Astrocyte of the spinal cord (primary cell): ENCODE measurements around the gene B2M.

ENCODE experiments used
- DNase-seq: peaks from one replicate; pipeline ENCODE4 v3.0.0; 2011; ENCODE audit warnings: low read depth, low spot score
- H3K4me3 ChIP-seq: 2 replicates; pipeline ENCODE4 v1.5.1; 2011; ENCODE audit warnings: low read depth, mild to moderate bottlenecking, low read length, moderate library complexity
- in situ Hi-C: cut with HindIII; loops from 2 replicates; pipeline ENCODE4 v1.10.0; 2017; ENCODE audit warnings: low sequenced_read_pairs
- TF ChIP-seq, protein P1 (sequence below): IDR thresholded peaks from 2 replicates; pipeline ENCODE4 v1.5.1; 2012; ENCODE audit warnings: low read depth, mild to moderate bottlenecking, low read length, inconsistent platforms

Gene B2M

DNA sequence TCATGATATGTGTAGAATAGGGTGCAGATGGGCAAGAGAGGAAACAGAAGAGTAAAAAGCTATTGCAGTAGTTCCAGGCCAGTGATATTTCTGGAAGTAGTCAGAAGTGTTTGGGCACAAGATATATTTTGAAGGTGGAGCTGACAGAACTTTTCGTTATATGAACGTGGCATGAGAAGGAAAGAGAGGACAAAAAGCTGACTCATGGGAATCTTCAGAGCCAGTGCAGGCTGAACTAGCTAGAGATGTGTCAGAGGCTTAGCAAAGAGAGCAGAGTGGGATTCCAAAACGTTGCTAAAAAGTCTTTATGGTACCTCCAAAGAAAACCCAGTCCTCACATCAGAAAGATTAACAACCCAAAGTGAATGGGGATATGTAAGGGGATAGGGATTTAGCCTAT, 53.7 kb downstream of the B2M start:
- no peak for DNase-seq

More for the DNA sequence above, 53.7 kb downstream of the B2M start:
- in situ Hi-C loops: no loop called here
- H3K4me3 ChIP-seq: no peak overlapping the region
- TF ChIP-seq, protein P1, sequence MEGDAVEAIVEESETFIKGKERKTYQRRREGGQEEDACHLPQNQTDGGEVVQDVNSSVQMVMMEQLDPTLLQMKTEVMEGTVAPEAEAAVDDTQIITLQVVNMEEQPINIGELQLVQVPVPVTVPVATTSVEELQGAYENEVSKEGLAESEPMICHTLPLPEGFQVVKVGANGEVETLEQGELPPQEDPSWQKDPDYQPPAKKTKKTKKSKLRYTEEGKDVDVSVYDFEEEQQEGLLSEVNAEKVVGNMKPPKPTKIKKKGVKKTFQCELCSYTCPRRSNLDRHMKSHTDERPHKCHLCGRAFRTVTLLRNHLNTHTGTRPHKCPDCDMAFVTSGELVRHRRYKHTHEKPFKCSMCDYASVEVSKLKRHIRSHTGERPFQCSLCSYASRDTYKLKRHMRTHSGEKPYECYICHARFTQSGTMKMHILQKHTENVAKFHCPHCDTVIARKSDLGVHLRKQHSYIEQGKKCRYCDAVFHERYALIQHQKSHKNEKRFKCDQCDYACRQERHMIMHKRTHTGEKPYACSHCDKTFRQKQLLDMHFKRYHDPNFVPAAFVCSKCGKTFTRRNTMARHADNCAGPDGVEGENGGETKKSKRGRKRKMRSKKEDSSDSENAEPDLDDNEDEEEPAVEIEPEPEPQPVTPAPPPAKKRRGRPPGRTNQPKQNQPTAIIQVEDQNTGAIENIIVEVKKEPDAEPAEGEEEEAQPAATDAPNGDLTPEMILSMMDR: no peak
